MCF 10A (cell line): ENCODE results near the gene ECT2L. TPM values are rescaled to one million over a fixed set of nuclear protein-coding genes. Genes with fewer than 3 reads are reported as not detected.
A peak's percentile ranks its signal among the peaks of the same experiment; 100 is the strongest.

Experiments
- BruUV-seq: library from RNA; stranded (reverse); fragments of 400-500 nt; replicated peaks from 2 replicates; lab custom pipeline; 2021; lab: Mats Ljungman, UMichigan
- CTCF ChIA-PET: fragments of 300-600 bp; sonication (Branson Sonifier 250); formaldehyde crosslinking; extraction: SDS; loops from one replicate; lab custom pipeline; 2021; ENCODE audit warnings: antibody characterized with exemption, inconsistent platforms; lab: Yijun Ruan, JAX
- POLR2A ChIA-PET: fragments of 300-600, 350-650 bp; sonication (Branson Sonifier 250); formaldehyde crosslinking; extraction: SDS; loops from one replicate; lab custom pipeline; 2020; ENCODE audit warnings: antibody characterized with exemption, inconsistent platforms; lab: Yijun Ruan, JAX
- DNase-seq: peaks from one replicate; pipeline ENCODE4 v3.0.0-alpha.2; 2018; ENCODE audit not compliant: unreplicated experiment
- H3K27ac Mint-ChIP-seq: one replicate; pipeline ENCODE4 v1.8.0; 2022; ENCODE audit warnings: mild to moderate bottlenecking, low read depth, mixed read lengths; ENCODE audit not compliant: unreplicated experiment
- H3K27me3 Mint-ChIP-seq: one replicate; pipeline ENCODE4 v1.8.0; 2022; ENCODE audit warnings: mixed read lengths; ENCODE audit not compliant: insufficient read depth, unreplicated experiment
- H3K36me3 Mint-ChIP-seq: one replicate; pipeline ENCODE4 v1.8.0; 2022; ENCODE audit warnings: mild to moderate bottlenecking, moderate library complexity, mixed read lengths; ENCODE audit not compliant: insufficient read depth, unreplicated experiment
- H3K4me1 Mint-ChIP-seq: one replicate; pipeline ENCODE4 v1.8.0; 2022; ENCODE audit warnings: mixed read lengths; ENCODE audit not compliant: insufficient read depth, unreplicated experiment
- H3K4me3 Mint-ChIP-seq: one replicate; pipeline ENCODE4 v1.8.0; 2022; ENCODE audit warnings: mild to moderate bottlenecking, moderate library complexity, mixed read lengths; ENCODE audit not compliant: unreplicated experiment
- H3K9me3 Mint-ChIP-seq: one replicate; pipeline ENCODE4 v1.8.0; 2022; ENCODE audit warnings: mixed read lengths; ENCODE audit not compliant: unreplicated experiment
- CTCF ChIP-seq: fragments of 200-600 bp; IDR thresholded peaks from one replicate; pipeline ENCODE4 v1.8.0; 2022; ENCODE audit warnings: antibody characterized with exemption, mild to moderate bottlenecking; ENCODE audit not compliant: unreplicated experiment
- intact Hi-C: fragments of 100-400 bp; cut with micrococcal nuclease; formaldehyde crosslinking; loops from 2 replicates; pipeline ENCODE4 v1.14.1; 2022
- total RNA-seq: library from RNA; stranded (reverse); gene quantifications from 2 replicates; pipeline ENCODE4 v1.2.3, GENCODE V29; 2022

Gene ECT2L
- total RNA-seq, 1 experiment from 2014 or later, result not detected

- intact Hi-C loops, result no loop called here
- TF ChIP-seq CTCF, result no peak
- Mint-ChIP-seq H3K4me1 (peaks cover 11% of the 10 kb centered on the region), H3K27me3 (no peaks in the 10 kb centered on the region), H3K36me3 (peaks cover 20% of the 10 kb centered on the region), H3K27ac (no peak overlapping the region), H3K9me3 (no peaks in the 10 kb centered on the region), H3K4me3 (no peak overlapping the region)
- peak; percentile 54 for DNase-seq
- no TSS peak for BruUV-seq
- CTCF ChIA-PET, result interaction anchor here (1.6 kb wide), 1 partner anchor 45 kb away, joined by 3 read pairs; no protein-coding TSS in a partner anchor
- POLR2A ChIA-PET, result no interaction called here
Observed at GRCh38 chr6:138944412-138944811, 148.5 kb downstream of the ECT2L start.

GRCh38 chr6:138945354-138945753, 149.5 kb downstream of the ECT2L start:
- H3K36me3 Mint-ChIP-seq, result peaks cover 19% of the 10 kb centered on the region
- H3K4me3 Mint-ChIP-seq, result no peak overlapping the region
- TF ChIP-seq CTCF, result peak; percentile 15
- POLR2A ChIA-PET, result interaction anchor here (1.2 kb wide), 1 partner anchor 40 kb away, joined by 3 read pairs; no protein-coding TSS in a partner anchor
- no peaks in the 10 kb centered on the region for H3K9me3 Mint-ChIP-seq
- intact Hi-C loops, result no loop called here
- no peak for DNase-seq
- CTCF ChIA-PET, result no interaction called here
- H3K27me3 Mint-ChIP-seq, result no peaks in the 10 kb centered on the region
- H3K27ac Mint-ChIP-seq, result no peak overlapping the region
- BruUV-seq, result no TSS peak
- H3K4me1 Mint-ChIP-seq, result peaks cover 11% of the 10 kb centered on the region

GRCh38 chr6:138948004-138948403, 152.1 kb downstream of the ECT2L start:
- intact Hi-C loops, result no loop called here
- DNase-seq, result no peak

More at GRCh38 chr6:138948004-138948403, 152.1 kb downstream of the ECT2L start:
- CTCF ChIA-PET, result no interaction called here
- no TSS peak for BruUV-seq
- Mint-ChIP-seq H3K27me3 (no peaks in the 10 kb centered on the region), H3K36me3 (peaks cover 13% of the 10 kb centered on the region), H3K27ac (no peak overlapping the region), H3K4me1 (peaks cover 17% of the 10 kb centered on the region), H3K4me3 (no peak overlapping the region), H3K9me3 (no peaks in the 10 kb centered on the region)
- TF ChIP-seq CTCF, result no peak
- POLR2A ChIA-PET, result interaction anchor here (0.7 to 1.6 kb wide), 2 partner anchors 9 to 20 kb away, joined by 3 to 5 read pairs; no protein-coding TSS in a partner anchor
